H9 (cell line): Measurements from ENCODE around the gene TBC1D5. TPM values are rescaled to one million over a fixed set of nuclear protein-coding genes. Genes with fewer than 3 reads are reported as not detected.

Source experiments
- DNase-seq: peaks from one replicate; pipeline ENCODE4 v3.0.0-alpha.2; 2017
- H2AFZ ChIP-seq: one replicate; pipeline ENCODE4 v1.6.1; 2013; ENCODE audit warnings: mild to moderate bottlenecking, low read length, control low read depth, moderate library complexity
- H2AK5ac ChIP-seq: 2 replicates; pipeline ENCODE4 v1.6.1; 2013; ENCODE audit warnings: low read length, control low read depth, mixed read lengths; ENCODE audit not compliant: insufficient read length
- H2BK120ac ChIP-seq: one replicate; pipeline ENCODE4 v1.6.1; 2013; ENCODE audit warnings: low read depth, mild to moderate bottlenecking, low read length, control low read depth, inconsistent platforms; ENCODE audit not compliant: poor library complexity, severe bottlenecking
- H2BK12ac ChIP-seq: 2 replicates; pipeline ENCODE4 v1.6.1; 2013; ENCODE audit warnings: low read length, control low read depth, mixed read lengths, low read depth; ENCODE audit not compliant: insufficient read length
- H2BK15ac ChIP-seq: 2 replicates; pipeline ENCODE4 v1.6.1; 2013; ENCODE audit warnings: low read depth, low read length, control low read depth
- H2BK20ac ChIP-seq: one replicate; pipeline ENCODE4 v1.6.1; 2013; ENCODE audit warnings: low read depth, mild to moderate bottlenecking, low read length, control low read depth, inconsistent platforms; ENCODE audit not compliant: poor library complexity, severe bottlenecking
- H2BK5ac ChIP-seq: 2 replicates; pipeline ENCODE4 v1.6.1; 2013; ENCODE audit warnings: low read length, control low read depth, mixed read lengths; ENCODE audit not compliant: insufficient read length
- H3K14ac ChIP-seq: 2 replicates; pipeline ENCODE4 v1.6.1; 2013; ENCODE audit warnings: low read length, control low read depth; ENCODE audit not compliant: insufficient read depth
- H3K18ac ChIP-seq: 2 replicates; pipeline ENCODE4 v1.6.1; 2013; ENCODE audit warnings: low read depth, mild to moderate bottlenecking, mixed read lengths, low read length, control low read depth; ENCODE audit not compliant: insufficient read length
- H3K23ac ChIP-seq: 2 replicates; pipeline ENCODE4 v1.6.1; 2013; ENCODE audit warnings: low read length, control low read depth, mixed read lengths, low read depth; ENCODE audit not compliant: insufficient read length
- H3K23me2 ChIP-seq: 2 replicates; pipeline ENCODE4 v1.6.1; 2013; ENCODE audit warnings: low read depth, mild to moderate bottlenecking, mixed read lengths, low read length, control low read depth; ENCODE audit not compliant: insufficient read length, poor library complexity, severe bottlenecking
- H3K27ac ChIP-seq: 2 replicates; pipeline ENCODE4 v1.5.1; 2013; ENCODE audit warnings: low read length, control low read depth, mixed read lengths, low read depth; ENCODE audit not compliant: insufficient read length
- H3K27me3 ChIP-seq: 2 replicates; pipeline ENCODE4 v1.6.1; 2013; ENCODE audit warnings: low read length, control low read depth, inconsistent platforms; ENCODE audit not compliant: insufficient read depth
- H3K4ac ChIP-seq: 2 replicates; pipeline ENCODE4 v1.6.1; 2013; ENCODE audit warnings: low read depth, mild to moderate bottlenecking, control low read depth, inconsistent platforms, low read length, moderate library complexity
- H3K4me1 ChIP-seq: 2 replicates; pipeline ENCODE4 v1.6.1; 2013; ENCODE audit warnings: low read length, control low read depth, inconsistent platforms; ENCODE audit not compliant: insufficient read depth
- H3K4me2 ChIP-seq: 2 replicates; pipeline ENCODE4 v1.6.1; 2013; ENCODE audit warnings: low read length, control low read depth, mixed read lengths; ENCODE audit not compliant: insufficient read length, insufficient read depth
- H3K56ac ChIP-seq: 2 replicates; pipeline ENCODE4 v1.6.1; 2013; ENCODE audit warnings: low read depth, mild to moderate bottlenecking, mixed read lengths, low read length, control low read depth; ENCODE audit not compliant: insufficient read length
- H3K79me1 ChIP-seq: 2 replicates; pipeline ENCODE4 v1.6.1; 2013; ENCODE audit warnings: low read depth, mild to moderate bottlenecking, moderate library complexity, low read length, control low read depth, inconsistent platforms; ENCODE audit not compliant: insufficient read depth, poor library complexity, severe bottlenecking
- H3K79me2 ChIP-seq: 2 replicates; pipeline ENCODE4 v1.6.1; 2013; ENCODE audit warnings: low read length, control low read depth, inconsistent platforms; ENCODE audit not compliant: insufficient read depth
- H3K9ac ChIP-seq: 2 replicates; pipeline ENCODE4 v1.6.1; 2013; ENCODE audit warnings: low read length, control low read depth, mixed read lengths; ENCODE audit not compliant: insufficient read length; ENCODE audit errors: extremely low read depth
- H3K9me3 ChIP-seq: one replicate; pipeline ENCODE4 v1.6.1; 2013; ENCODE audit warnings: low read depth, low read length, inconsistent platforms; ENCODE audit not compliant: control insufficient read depth
- H3T11ph ChIP-seq: one replicate; pipeline ENCODE4 v1.6.1; 2013; ENCODE audit warnings: mild to moderate bottlenecking, low read length, control low read depth, inconsistent platforms
- H4K20me1 ChIP-seq: one replicate; pipeline ENCODE4 v1.6.1; 2013; ENCODE audit not compliant: control insufficient read depth, insufficient read length, insufficient read depth
- H4K5ac ChIP-seq: 2 replicates; pipeline ENCODE4 v1.6.1; 2013; ENCODE audit warnings: low read depth, mild to moderate bottlenecking, mixed read lengths, low read length, control low read depth; ENCODE audit not compliant: insufficient read length
- H4K8ac ChIP-seq: replicated peaks from 2 replicates; pipeline ENCODE4 v1.6.1; 2013; ENCODE audit warnings: low read length, control low read depth, mixed read lengths, low read depth; ENCODE audit not compliant: insufficient read length
- H4K91ac ChIP-seq: 2 replicates; pipeline ENCODE4 v1.6.1; 2013; ENCODE audit warnings: low read depth, mild to moderate bottlenecking, moderate library complexity, mixed read lengths, low read length, control low read depth; ENCODE audit not compliant: insufficient read length
- H3K27ac Mint-ChIP-seq, 3 experiments: 2 replicates in 2 of 3; 3 replicates in 1 of 3; pipeline ENCODE4 v1.8.0; 2020 to 2021; ENCODE audit warnings: mixed read lengths in 3 of 3, mild to moderate bottlenecking in 1 of 3, moderate library complexity in 1 of 3
- H3K27me3 Mint-ChIP-seq: 2 replicates; pipeline ENCODE4 v1.8.0; 2021; ENCODE audit warnings: low read depth, mild to moderate bottlenecking, moderate library complexity, mixed read lengths
- H3K36me3 Mint-ChIP-seq, 3 experiments: 2 replicates in 2 of 3; 3 replicates in 1 of 3; pipeline ENCODE4 v1.8.0; 2020 to 2021; ENCODE audit warnings: low read depth in 3 of 3, mixed read lengths in 3 of 3; ENCODE audit not compliant: insufficient read depth in 1 of 3
- H3K4me1 Mint-ChIP-seq, 2 experiments: 2 replicates each; pipeline ENCODE4 v1.8.0; 2020; ENCODE audit warnings: mixed read lengths in 2 of 2
- H3K4me3 Mint-ChIP-seq, 2 experiments: 2 replicates in 1 of 2; 3 replicates in 1 of 2; pipeline ENCODE4 v1.8.0; 2020 to 2021; ENCODE audit warnings: mild to moderate bottlenecking in 2 of 2, mixed read lengths in 2 of 2, moderate library complexity in 1 of 2
- H3K9me3 Mint-ChIP-seq, 2 experiments: 2 replicates in 1 of 2; 3 replicates in 1 of 2; pipeline ENCODE4 v1.8.0; 2020; ENCODE audit warnings: mild to moderate bottlenecking in 2 of 2, mixed read lengths in 2 of 2, moderate library complexity in 1 of 2
- CTCF ChIP-seq: fragments of 200-600 bp; sonication (generic); conservative IDR thresholded peaks from 3 replicates; pipeline ENCODE4 v1.8.0; 2021; ENCODE audit warnings: antibody characterized with exemption, mild to moderate bottlenecking
- WGBS: extraction: QIAGEN DNeasy Blood & Tissue Kit; methylation state at CpG from one replicate; pipeline ENCODE4 v1.1.7; 2013; ENCODE audit warnings: missing lambda C conversion rate, low lambda C conversion rate, mixed read lengths; ENCODE audit not compliant: insufficient read length; ENCODE audit errors: extremely low coverage; 5-methylcytosine and 5-hydroxymethylcytosine counted together
- total RNA-seq: library from RNA; stranded (reverse); gene quantifications from 2 replicates; pipeline ENCODE4 v1.2.1, GENCODE V29; 2021

The TBC1D5 gene
- total RNA-seq, 1 experiment from 2014 or later = 25.0 TPM

GRCh38 chr3:17634201-17634600, 108.2 kb downstream of the TBC1D5 start:
- no peaks in the 10 kb centered on the region for H3K4me1 ChIP-seq

More at GRCh38 chr3:17634201-17634600, 108.2 kb downstream of the TBC1D5 start:
- no peaks in the 10 kb centered on the region for H4K20me1 ChIP-seq
- H3K36me3 Mint-ChIP-seq = no peaks in the 10 kb centered on the region
- H4K5ac ChIP-seq = no peak overlapping the region
- no peak overlapping the region for H3K27ac ChIP-seq
- no peaks in the 10 kb centered on the region for H3K27me3 Mint-ChIP-seq
- H4K91ac ChIP-seq = no peak overlapping the region
- DNase-seq = no peak
- H2BK120ac ChIP-seq = no peak overlapping the region
- TF ChIP-seq CTCF = no peak
- no peak overlapping the region for H2BK12ac ChIP-seq
- no peak overlapping the region for H2BK5ac ChIP-seq
- H2BK15ac ChIP-seq = no peak overlapping the region
- no peak overlapping the region for H3K56ac ChIP-seq
- no peak overlapping the region for H4K8ac ChIP-seq
- H3K27me3 ChIP-seq = no peaks in the 10 kb centered on the region
- H2BK20ac ChIP-seq = no peak overlapping the region
- no CpG with 5 or more reads among the region's 2 CpGs for WGBS
- no peaks in the 10 kb centered on the region for H3K9me3 ChIP-seq
- no peaks in the 10 kb centered on the region for H3K23me2 ChIP-seq
- no peaks in the 10 kb centered on the region for H3K79me2 ChIP-seq
- H3T11ph ChIP-seq = no peak overlapping the region
- no peaks in the 10 kb centered on the region for H3K9me3 Mint-ChIP-seq
- H3K9ac ChIP-seq = no peak overlapping the region
- H3K4me2 ChIP-seq = no peak overlapping the region
- H3K18ac ChIP-seq = no peak overlapping the region
- no peak overlapping the region for H2AK5ac ChIP-seq
- H3K4me3 Mint-ChIP-seq = no peak overlapping the region
- no peak overlapping the region for H3K4ac ChIP-seq
- no peak overlapping the region for H3K14ac ChIP-seq
- no peaks in the 10 kb centered on the region for H3K79me1 ChIP-seq
- no peak overlapping the region for H2AFZ ChIP-seq
- peaks cover 6 to 14% of the 10 kb centered on the region in 2 experiments; a peak in 3 of 4 replicates for H3K4me1 Mint-ChIP-seq
- H3K23ac ChIP-seq = no peak overlapping the region
- no peak overlapping the region for H3K27ac Mint-ChIP-seq
